Lung (tissue), 12 donors: ENCODE measurements around the gene TPX2. TPM values are rescaled to one million over a fixed set of nuclear protein-coding genes. Genes with fewer than 3 reads are reported as not detected.

Experiments used
- ATAC-seq: fragments of 200-7000 bp; cut with Tn5 transposase; one replicate; pipeline ENCODE4 v1.9.1; 2020; ENCODE audit warnings: moderate number of reproducible peaks; ENCODE audit not compliant: insufficient read depth, low FRiP score
- DNase-seq, 3 donors: peaks; one replicate each; pipeline ENCODE4 v3.0.0-alpha.2; 2013 to 2017
- H3K27ac ChIP-seq, 2 donors: one replicate each; pipeline ENCODE4 v1.5.1; 2013; ENCODE audit warnings: mild to moderate bottlenecking in 2 of 2, moderate library complexity in 2 of 2, control low read depth in 1 of 2, inconsistent platforms in 1 of 2, low read depth in 1 of 2, low read length in 1 of 2
- H3K27me3 ChIP-seq, 3 donors: one replicate each; pipeline ENCODE4 v1.5.1; 2013; ENCODE audit warnings: low read length in 2 of 3; ENCODE audit not compliant: control insufficient read depth in 3 of 3, insufficient read depth in 3 of 3
- H3K36me3 ChIP-seq, 4 donors: one replicate each; pipeline ENCODE4 v1.5.1; 2013; ENCODE audit warnings: low read length in 4 of 4, mild to moderate bottlenecking in 1 of 4, moderate library complexity in 1 of 4; ENCODE audit not compliant: control insufficient read depth in 4 of 4, insufficient read depth in 4 of 4
- H3K4me1 ChIP-seq, 5 donors: one replicate each; pipeline ENCODE4 v1.5.1; 2013; ENCODE audit warnings: low read length in 5 of 5, mild to moderate bottlenecking in 2 of 5, moderate library complexity in 1 of 5; ENCODE audit not compliant: control insufficient read depth in 5 of 5, insufficient read depth in 5 of 5
- H3K4me3 ChIP-seq: one replicate; pipeline ENCODE4 v1.5.1; 2013; ENCODE audit warnings: mild to moderate bottlenecking, control low read depth, moderate library complexity
- H3K9ac ChIP-seq, 2 donors: one replicate each; pipeline ENCODE4 v1.5.1; 2013; ENCODE audit warnings: low read length in 2 of 2, control low read depth in 1 of 2; ENCODE audit not compliant: insufficient read depth in 1 of 2
- H3K9me3 ChIP-seq, 4 donors: one replicate each; pipeline ENCODE4 v1.5.1; 2013; ENCODE audit warnings: low read length in 3 of 4, mild to moderate bottlenecking in 1 of 4, moderate library complexity in 1 of 4; ENCODE audit not compliant: control insufficient read depth in 4 of 4, insufficient read depth in 3 of 4
- WGBS, 2 donors: extraction: QIAGEN DNeasy Blood & Tissue Kit; methylation state at CpG; one replicate each; pipeline ENCODE4 v1.1.7; 2013; 5-methylcytosine and 5-hydroxymethylcytosine counted together
- polyA plus RNA-seq, 2 donors: library from polyadenylated mRNA; stranded (reverse); fragments of 200-250 nt; gene quantifications; one replicate each; pipeline ENCODE4 v1.2.1, GENCODE V29; 2013
- total RNA-seq, 2 donors: library from RNA; depleted of rRNA in 1 of 2; stranded (reverse); fragments of >200 nt in 1 of 2; gene quantifications; one replicate each; pipeline ENCODE4 v1.2.1, GENCODE V29; 2014 to 2021
- TF ChIP-seq, protein P1 (sequence below): IDR thresholded peaks from 2 replicates; pipeline ENCODE4 v1.5.1; 2012; ENCODE audit warnings: mild to moderate bottlenecking; ENCODE audit errors: control extremely low read depth, extremely low read depth
- donor health status: control.
- donor health status: control.
- donor health status: Bipolar disorder and iron deficiency.
- donor health status: healthy.
- donor health status: DM: yes; HTN: yes; CAD: no.

TPX2 gene
- total and polyA plus RNA-seq, 4 donors: 1.6 to 6.5 (median 2.0) TPM

DNA sequence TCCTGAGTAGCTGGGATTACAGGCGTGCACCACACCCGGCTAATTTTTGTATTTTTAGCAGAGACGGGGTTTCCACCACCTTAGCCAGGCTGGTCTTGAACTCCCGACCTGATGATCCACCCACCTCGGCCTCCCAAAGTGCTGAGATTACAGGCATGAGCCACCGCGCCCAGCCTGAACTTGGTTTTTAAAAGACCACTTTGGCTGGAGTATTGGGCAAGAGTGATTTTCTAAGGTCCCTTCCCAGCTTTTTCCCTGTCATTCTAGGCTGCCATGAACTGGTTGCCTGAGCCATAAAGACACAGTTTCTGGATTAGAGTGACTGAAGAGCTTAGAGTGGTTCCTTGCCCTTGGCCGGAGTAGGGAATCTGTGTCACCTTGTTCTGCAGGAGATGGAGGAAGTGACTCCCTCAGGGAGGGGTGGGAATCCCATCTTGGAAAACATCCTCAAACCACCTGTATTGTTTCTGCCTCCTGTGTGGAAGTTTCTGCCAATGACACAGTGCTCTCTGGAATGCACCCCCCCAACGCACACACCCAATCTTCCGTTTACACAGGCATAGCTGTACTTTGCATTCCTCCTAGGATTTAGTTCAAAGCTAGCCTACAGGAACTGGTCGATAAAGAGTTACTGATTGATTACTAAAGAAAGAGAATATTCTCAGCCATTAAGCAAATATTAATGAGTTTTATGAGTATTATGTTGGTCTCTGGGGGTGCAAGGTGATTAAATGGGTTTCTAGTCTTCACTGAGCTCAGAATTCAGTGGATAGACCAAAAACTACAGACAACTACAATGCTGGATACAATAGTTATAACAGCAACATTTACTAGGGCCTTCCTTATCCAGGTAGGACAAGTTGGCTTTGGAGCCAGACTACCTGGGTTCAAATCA is 34.6 kb upstream of the TPX2 start:
- WGBS, 2 donors: 66 to 80% methylated on average over 11 of the region's 11 CpGs
- peak; percentile 72 for ATAC-seq
- H3K27me3 ChIP-seq: no peaks in the 10 kb centered on the region
- peak; percentile 56 to 76 (median 74) for DNase-seq
- H3K27ac ChIP-seq: peak overlapping the region; percentile 61 to 83
- H3K9me3 ChIP-seq: no peaks in the 10 kb centered on the region
- no peak overlapping the region for H3K4me3 ChIP-seq
- H3K9ac ChIP-seq: peak overlapping the region in 1 of 2 donors; percentile 28
- H3K36me3 ChIP-seq: peaks cover 9 to 23% (median 13%) of the 10 kb centered on the region in 4 donors
- TF ChIP-seq, protein P1, sequence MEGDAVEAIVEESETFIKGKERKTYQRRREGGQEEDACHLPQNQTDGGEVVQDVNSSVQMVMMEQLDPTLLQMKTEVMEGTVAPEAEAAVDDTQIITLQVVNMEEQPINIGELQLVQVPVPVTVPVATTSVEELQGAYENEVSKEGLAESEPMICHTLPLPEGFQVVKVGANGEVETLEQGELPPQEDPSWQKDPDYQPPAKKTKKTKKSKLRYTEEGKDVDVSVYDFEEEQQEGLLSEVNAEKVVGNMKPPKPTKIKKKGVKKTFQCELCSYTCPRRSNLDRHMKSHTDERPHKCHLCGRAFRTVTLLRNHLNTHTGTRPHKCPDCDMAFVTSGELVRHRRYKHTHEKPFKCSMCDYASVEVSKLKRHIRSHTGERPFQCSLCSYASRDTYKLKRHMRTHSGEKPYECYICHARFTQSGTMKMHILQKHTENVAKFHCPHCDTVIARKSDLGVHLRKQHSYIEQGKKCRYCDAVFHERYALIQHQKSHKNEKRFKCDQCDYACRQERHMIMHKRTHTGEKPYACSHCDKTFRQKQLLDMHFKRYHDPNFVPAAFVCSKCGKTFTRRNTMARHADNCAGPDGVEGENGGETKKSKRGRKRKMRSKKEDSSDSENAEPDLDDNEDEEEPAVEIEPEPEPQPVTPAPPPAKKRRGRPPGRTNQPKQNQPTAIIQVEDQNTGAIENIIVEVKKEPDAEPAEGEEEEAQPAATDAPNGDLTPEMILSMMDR: no peak
- peaks cover 0 to 48% (median 20%) of the 10 kb centered on the region in 5 donors for H3K4me1 ChIP-seq

DNA sequence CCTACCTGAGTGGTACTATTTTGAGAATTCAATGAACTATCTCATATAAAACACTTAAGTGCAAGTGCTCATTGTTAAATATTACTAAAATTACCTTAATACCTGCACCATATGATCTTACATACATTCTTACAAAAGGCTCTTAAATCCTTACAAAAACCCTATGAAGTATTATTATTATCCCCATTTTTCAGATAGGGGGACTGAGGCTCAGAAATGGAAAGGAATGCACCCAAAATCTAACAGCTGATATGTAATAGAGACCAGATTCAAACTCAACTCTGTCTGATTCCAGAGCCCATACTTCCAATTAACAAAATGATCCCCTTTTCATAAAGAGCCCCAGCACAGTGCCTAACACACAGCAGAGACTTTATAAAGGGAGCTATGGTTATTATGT is 33.9 kb upstream of the TPX2 start:
- Histone ChIP-seq H3K9me3 (no peaks in the 10 kb centered on the region), H3K27me3 (no peaks in the 10 kb centered on the region), H3K9ac (peak overlapping the region in 1 of 2 donors; percentile 1), H3K27ac (peak overlapping the region; percentile 18 to 91), H3K4me1 (peaks cover 0 to 48% (median 19%) of the 10 kb centered on the region in 5 donors), H3K36me3 (peaks cover 9 to 27% (median 15%) of the 10 kb centered on the region in 4 donors), H3K4me3 (no peak overlapping the region)
- ATAC-seq (no peak), DNase-seq (no peak)
- TF ChIP-seq, protein P1: no peak

DNA sequence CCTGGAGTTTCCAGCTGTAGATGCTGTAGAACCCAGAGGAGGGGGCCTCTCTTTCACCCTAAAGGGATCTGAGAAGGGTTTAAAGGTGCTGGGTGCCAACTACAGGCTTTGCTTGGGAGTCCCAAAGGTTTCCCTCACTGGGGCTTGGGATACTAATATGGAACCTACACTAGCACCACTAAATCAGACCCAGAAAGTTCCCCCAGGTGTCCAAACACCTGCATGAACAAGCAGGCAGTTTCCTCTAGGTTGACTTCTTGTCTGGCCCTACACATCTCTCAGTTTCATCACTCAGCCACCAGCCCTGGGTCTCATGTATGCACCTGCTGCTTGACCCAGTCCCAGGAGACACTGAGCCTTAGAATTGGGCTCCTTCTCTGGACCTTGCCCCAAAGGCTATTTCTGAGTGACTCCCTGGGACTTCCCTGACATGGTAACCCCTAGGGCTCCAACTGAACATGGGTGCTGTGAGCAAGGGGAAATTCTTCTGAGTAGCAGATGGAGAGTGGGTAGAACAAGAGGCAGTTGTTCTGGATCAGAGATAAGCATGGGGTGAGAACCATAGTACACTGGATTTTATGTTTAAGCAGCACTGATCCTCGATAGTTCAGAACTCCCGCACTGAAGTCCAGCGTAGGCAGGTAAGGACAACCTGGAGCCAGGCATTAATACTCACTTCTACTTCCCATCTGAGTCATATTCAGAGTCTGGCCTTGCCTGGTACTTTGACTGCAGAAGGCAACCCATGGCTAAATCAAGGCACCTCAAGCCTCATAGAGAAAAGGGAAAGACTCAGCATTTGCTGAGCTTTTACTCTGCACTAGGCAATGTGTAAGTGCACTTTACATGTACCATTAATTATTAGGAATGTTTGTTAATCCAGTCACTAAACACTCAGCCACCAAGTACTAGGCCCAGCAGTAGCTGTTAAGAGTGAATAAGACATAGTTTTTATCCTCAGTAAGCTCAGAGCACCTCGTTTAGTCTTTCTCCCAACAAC is 33.2 kb upstream of the TPX2 start:
- H3K36me3 ChIP-seq: peaks cover 9 to 31% (median 18%) of the 10 kb centered on the region in 4 donors
- peak overlapping the region; percentile 18 to 91 for H3K27ac ChIP-seq
- TF ChIP-seq, protein P1: no peak
- DNase-seq (no peak), ATAC-seq (no peak)
- no peaks in the 10 kb centered on the region for H3K27me3 ChIP-seq
- peaks cover 1 to 48% (median 19%) of the 10 kb centered on the region in 5 donors for H3K4me1 ChIP-seq
- 68 to 79% methylated on average over 4 of the region's 4 CpGs for WGBS, 2 donors
- no peak overlapping the region for H3K4me3 ChIP-seq
- H3K9ac ChIP-seq: peak overlapping the region in 1 of 2 donors; percentile 5
- no peaks in the 10 kb centered on the region for H3K9me3 ChIP-seq
